IMR-90 (cell line): ENCODE data around the gene GRAP. TPM values are rescaled to one million over a fixed set of nuclear protein-coding genes. Genes with fewer than 3 reads are reported as not detected.

Source experiments
- ATAC-seq: fragments of 200-7000 bp; cut with Tn5 transposase; 2 replicates; pipeline ENCODE4 v1.9.1; 2020; ENCODE audit warnings: low read depth, mild to moderate bottlenecking, moderate library complexity
- BruUV-seq: library from RNA; stranded (reverse); fragments of 400-500 nt; replicated peaks from 2 replicates; lab custom pipeline; 2021; lab: Mats Ljungman, UMichigan
- CTCF ChIA-PET: fragments of 300-600 bp; formaldehyde crosslinking; extraction: SDS; loops from one replicate; lab custom pipeline; 2021; ENCODE audit warnings: antibody characterized with exemption; lab: Yijun Ruan, JAX
- POLR2A ChIA-PET: fragments of 300-600 bp; sonication (Branson Sonifier 250); formaldehyde crosslinking; loops from one replicate; lab custom pipeline; 2022; ENCODE audit warnings: antibody characterized with exemption; ENCODE audit not compliant: unreplicated experiment; lab: Charles Lee
- DNase-seq: peaks from one replicate; pipeline ENCODE4 v3.0.0; 2013
- H2AFZ ChIP-seq: replicated peaks from 2 replicates; pipeline ENCODE3; 2013; ENCODE audit warnings: low read length, mild to moderate bottlenecking; ENCODE audit not compliant: poor library complexity
- H2AK5ac ChIP-seq: 2 replicates; pipeline ENCODE4 v1.6.1; 2013; ENCODE audit warnings: low read depth, low read length, inconsistent platforms
- H2AK9ac ChIP-seq: replicated peaks from 2 replicates; pipeline ENCODE3; 2013; ENCODE audit warnings: mild to moderate bottlenecking, low read depth, low read length, moderate library complexity; ENCODE audit not compliant: poor library complexity
- H2BK120ac ChIP-seq: 2 replicates; pipeline ENCODE4 v1.6.1; 2013; ENCODE audit warnings: low read depth, low read length, inconsistent platforms
- H2BK15ac ChIP-seq: 3 replicates; pipeline ENCODE4 v1.6.1; 2013; ENCODE audit warnings: low read depth, low read length, inconsistent platforms
- H2BK20ac ChIP-seq: 2 replicates; pipeline ENCODE4 v1.6.1; 2013; ENCODE audit warnings: low read depth, mild to moderate bottlenecking, inconsistent platforms, low read length, moderate library complexity
- H2BK5ac ChIP-seq: 2 replicates; pipeline ENCODE4 v1.6.1; 2013; ENCODE audit warnings: mild to moderate bottlenecking, low read depth, low read length, inconsistent platforms; ENCODE audit not compliant: poor library complexity, severe bottlenecking
- H3K14ac ChIP-seq: replicated peaks from 2 replicates; pipeline ENCODE4 v1.6.1; 2013; ENCODE audit warnings: low read depth, low read length, inconsistent platforms
- H3K18ac ChIP-seq: 2 replicates; pipeline ENCODE4 v1.6.1; 2013; ENCODE audit warnings: low read depth, low read length, control low read depth
- H3K23ac ChIP-seq: 2 replicates; pipeline ENCODE4 v1.6.1; 2013; ENCODE audit warnings: low read depth, low read length, inconsistent platforms
- H3K27ac ChIP-seq: 2 replicates; pipeline ENCODE4 v1.5.1; 2013; ENCODE audit warnings: mild to moderate bottlenecking, control low read depth, low read length; ENCODE audit not compliant: insufficient read depth
- H3K27me3 ChIP-seq: 2 replicates; pipeline ENCODE4 v1.6.1; 2013; ENCODE audit warnings: low read length; ENCODE audit not compliant: control insufficient read depth, insufficient read depth
- H3K36me3 ChIP-seq: 2 replicates; pipeline ENCODE4 v1.6.1; 2013; ENCODE audit warnings: low read length, mixed read lengths; ENCODE audit not compliant: control insufficient read depth, insufficient read depth
- H3K4ac ChIP-seq: 2 replicates; pipeline ENCODE4 v1.6.1; 2013; ENCODE audit warnings: low read depth, low read length, inconsistent platforms
- H3K4me1 ChIP-seq: 2 replicates; pipeline ENCODE4 v1.6.1; 2013; ENCODE audit warnings: low read length, mixed read lengths; ENCODE audit not compliant: control insufficient read depth, insufficient read depth
- H3K4me2 ChIP-seq: 2 replicates; pipeline ENCODE4 v1.6.1; 2013; ENCODE audit warnings: low read depth, mild to moderate bottlenecking, control low read depth, low read length, moderate library complexity
- H3K4me3 ChIP-seq: 2 replicates; pipeline ENCODE4 v1.5.1; 2013; ENCODE audit warnings: low read depth, mild to moderate bottlenecking, control low read depth, low read length, moderate library complexity; ENCODE audit not compliant: insufficient read depth
- H3K56ac ChIP-seq: 2 replicates; pipeline ENCODE4 v1.6.1; 2013; ENCODE audit warnings: low read length, inconsistent platforms; ENCODE audit not compliant: insufficient read depth; ENCODE audit errors: extremely low read depth
- H3K79me1 ChIP-seq, 2 experiments: 2 replicates each; pipeline ENCODE4 v1.6.1; 2013; ENCODE audit warnings: low read length in 2 of 2, inconsistent platforms in 1 of 2, low read depth in 1 of 2
- H3K9ac ChIP-seq: 2 replicates; pipeline ENCODE4 v1.6.1; 2013; ENCODE audit warnings: low read depth, low read length, control low read depth
- H3K9me1 ChIP-seq: 2 replicates; pipeline ENCODE4 v1.6.1; 2013; ENCODE audit warnings: low read length, inconsistent platforms; ENCODE audit not compliant: insufficient read depth
- H3K9me3 ChIP-seq: 2 replicates; pipeline ENCODE4 v1.6.1; 2013; ENCODE audit warnings: low read length; ENCODE audit not compliant: control insufficient read depth, insufficient read depth
- H4K20me1 ChIP-seq: 2 replicates; pipeline ENCODE4 v1.6.1; 2013; ENCODE audit warnings: low read length, inconsistent platforms; ENCODE audit not compliant: insufficient read depth
- H4K5ac ChIP-seq: 2 replicates; pipeline ENCODE4 v1.6.1; 2013; ENCODE audit warnings: mild to moderate bottlenecking, low read depth, low read length, control low read depth
- H4K8ac ChIP-seq, 2 experiments: 2 replicates each; pipeline ENCODE4 v1.6.1; 2013; ENCODE audit warnings: low read depth in 2 of 2, low read length in 2 of 2, control low read depth in 1 of 2, inconsistent platforms in 1 of 2
- H4K91ac ChIP-seq: 2 replicates; pipeline ENCODE4 v1.6.1; 2013; ENCODE audit warnings: low read depth, low read length, inconsistent platforms; ENCODE audit not compliant: insufficient read depth
- BHLHE40 ChIP-seq: fragments of 150-350 bp; IDR thresholded peaks from 2 replicates; pipeline ENCODE4 v1.6.1; 2016; ENCODE audit warnings: mild to moderate bottlenecking, low read depth, low read length
- FOS ChIP-seq: fragments of 150-350 bp; IDR thresholded peaks from 2 replicates; pipeline ENCODE4 v1.6.1; 2016; ENCODE audit warnings: low read depth, low read length
- WGBS, 2 experiments: methylation state at CpG; one replicate each; pipeline versions ENCODE4 v1.1.5 to v1.1.7; 2013; ENCODE audit warnings: missing lambda C conversion rate in 2 of 2; ENCODE audit not compliant: insufficient read length in 1 of 2; ENCODE audit errors: extremely low coverage in 2 of 2; 5-methylcytosine and 5-hydroxymethylcytosine counted together
- dilution Hi-C: fragments of 300-500 bp; cut with HindIII; formaldehyde crosslinking; loops from one replicate; pipeline ENCODE4 v1.14.3; 2018; ENCODE audit warnings: low sequenced_read_pairs; ENCODE audit not compliant: unreplicated experiment
- in situ Hi-C: fragments of 300-500 bp; cut with MboI; formaldehyde crosslinking; loops from 3 replicates; pipeline ENCODE4 v1.14.3; 2019; ENCODE audit warnings: low sequenced_read_pairs, inconsistent platforms, mixed read lengths
- intact Hi-C: fragments of 100-400 bp; cut with micrococcal nuclease; formaldehyde crosslinking; loops from 2 replicates; pipeline ENCODE4 v1.10.0; 2022
- polyA plus RNA-seq, 3 experiments: library from polyadenylated mRNA; depleted of rRNA; stranded (reverse); fragments of >200 nt; gene quantifications; 2 replicates each; pipeline ENCODE4 v1.2.3, GENCODE V29; 2012; ENCODE audit warnings: low replicate concordance in 1 of 3
- total RNA-seq: library from RNA; depleted of rRNA; stranded (reverse); fragments of >200 nt; gene quantifications from 2 replicates; pipeline ENCODE4 v1.2.3, GENCODE V29; 2012
- TF ChIP-seq, protein P1 (sequence below): fragments of 150-350 bp; IDR thresholded peaks from 2 replicates; pipeline ENCODE4 v1.6.1; 2017; ENCODE audit warnings: mild to moderate bottlenecking, antibody characterized with exemption, low read length, low read depth

GRAP gene
- total and polyA plus RNA-seq, 2 of the 4 experiments (the other 2 are of a cell fraction): under 0.01 to 0.14 TPM

DNA sequence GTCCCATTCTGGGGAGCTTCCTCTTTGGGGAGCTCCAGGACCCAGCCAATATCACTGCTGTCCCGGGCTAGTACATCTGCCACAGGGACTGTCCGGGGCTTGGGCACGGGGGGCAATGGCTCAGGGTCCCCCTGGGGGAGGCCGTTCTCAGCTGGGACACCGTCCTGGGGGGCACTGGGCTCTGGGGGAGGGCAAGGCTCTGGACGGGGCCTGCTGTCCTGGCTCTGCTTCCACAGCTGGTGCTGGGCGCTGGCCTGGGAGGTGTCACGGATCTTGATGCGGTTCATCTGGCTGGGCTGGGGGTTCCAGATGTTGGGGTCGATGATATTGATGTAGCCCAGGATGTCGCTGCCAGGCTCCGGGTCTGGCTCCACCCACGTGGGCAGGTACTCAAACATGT lies 68.7 kb downstream of the GRAP start:
- ATAC-seq (no peak), DNase-seq (no peak)
- Histone ChIP-seq H2AK5ac (no peak overlapping the region), H4K5ac (no peak overlapping the region), H2BK120ac (no peak overlapping the region), H4K8ac (no peak overlapping the region), H3K27ac (no peak overlapping the region), H2AK9ac (peak overlapping the region; percentile 3), H3K9ac (no peak overlapping the region), H4K91ac (no peak overlapping the region), H3K4me3 (no peak overlapping the region), H2BK5ac (no peak overlapping the region), H2BK20ac (no peak overlapping the region), H3K23ac (no peak overlapping the region), H3K9me1 (peaks cover 17% of the 10 kb centered on the region), H3K18ac (no peak overlapping the region), H3K27me3 (no peaks in the 10 kb centered on the region), H2AFZ (no peak overlapping the region), H3K79me1 (peaks cover 13 to 46% of the 10 kb centered on the region in 2 experiments), H3K4me1 (peaks cover 19% of the 10 kb centered on the region), H3K36me3 (peaks cover 35% of the 10 kb centered on the region), H3K4me2 (no peak overlapping the region), H3K4ac (no peak overlapping the region), H3K56ac (no peak overlapping the region), H3K9me3 (no peaks in the 10 kb centered on the region), H2BK15ac (no peak overlapping the region), H4K20me1 (no peaks in the 10 kb centered on the region), H3K14ac (no peak overlapping the region)
- BruUV-seq: no TSS peak
- 87% methylated on average over 3 of the region's 13 CpGs; no CpG with 5 or more reads in 1 of the 2 experiments for WGBS, 2 experiments
- POLR2A ChIA-PET: no interaction called here
- dilution Hi-C loops: no loop called here
- CTCF ChIA-PET: no interaction called here
- intact Hi-C loops: no loop called here
- in situ Hi-C loops: no loop called here
- TF ChIP-seq BHLHE40 (no peak), FOS (no peak)
- TF ChIP-seq, protein P1, sequence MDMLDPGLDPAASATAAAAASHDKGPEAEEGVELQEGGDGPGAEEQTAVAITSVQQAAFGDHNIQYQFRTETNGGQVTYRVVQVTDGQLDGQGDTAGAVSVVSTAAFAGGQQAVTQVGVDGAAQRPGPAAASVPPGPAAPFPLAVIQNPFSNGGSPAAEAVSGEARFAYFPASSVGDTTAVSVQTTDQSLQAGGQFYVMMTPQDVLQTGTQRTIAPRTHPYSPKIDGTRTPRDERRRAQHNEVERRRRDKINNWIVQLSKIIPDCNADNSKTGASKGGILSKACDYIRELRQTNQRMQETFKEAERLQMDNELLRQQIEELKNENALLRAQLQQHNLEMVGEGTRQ: no peak
